AG04450 (cell line): ENCODE measurements around the gene CYREN. TPM values are rescaled to one million over a fixed set of nuclear protein-coding genes. Genes with fewer than 3 reads are reported as not detected.

ENCODE experiments used
- CTCF ChIA-PET: fragments of 300-600, 350-600 bp; formaldehyde crosslinking; extraction: SDS; loops from one replicate; lab custom pipeline; 2022; ENCODE audit warnings: antibody characterized with exemption, inconsistent platforms; lab: Charles Lee
- POLR2A ChIA-PET: fragments of 350-600 bp; formaldehyde crosslinking; extraction: SDS; loops from one replicate; lab custom pipeline; 2021; ENCODE audit warnings: antibody characterized with exemption, inconsistent platforms; lab: Yijun Ruan, JAX
- DNase-seq: peaks from one replicate; pipeline ENCODE4 v3.0.0-alpha.2; 2011; ENCODE audit warnings: low read depth, low spot score
- H3K27ac ChIP-seq: one replicate; pipeline ENCODE4 v1.5.1; 2012; ENCODE audit warnings: low read depth, low read length, control low read depth
- H3K27me3 ChIP-seq: one replicate; pipeline ENCODE4 v1.6.0; 2012; ENCODE audit warnings: low read length; ENCODE audit not compliant: control insufficient read depth, insufficient read depth
- H3K4me3 ChIP-seq: 2 replicates; pipeline ENCODE4 v1.5.1; 2011; ENCODE audit warnings: mild to moderate bottlenecking, low read depth, low read length, control low read depth
- H3K9me3 ChIP-seq: 2 replicates; pipeline ENCODE4 v1.5.1; 2012; ENCODE audit warnings: low read length; ENCODE audit not compliant: control insufficient read depth, insufficient read depth
- polyA plus RNA-seq: library from polyadenylated mRNA; depleted of rRNA; stranded (reverse); fragments of >200 nt; gene quantifications from 2 replicates; pipeline ENCODE4 v1.2.3, GENCODE V29; 2011
- TF ChIP-seq, protein P1 (sequence below): IDR thresholded peaks from 2 replicates; pipeline ENCODE4 v1.5.1; 2011; ENCODE audit warnings: low read depth, low read length, control low read depth, inconsistent platforms

The CYREN gene
- polyA plus RNA-seq, 1 experiment, result 30.6 TPM

DNA sequence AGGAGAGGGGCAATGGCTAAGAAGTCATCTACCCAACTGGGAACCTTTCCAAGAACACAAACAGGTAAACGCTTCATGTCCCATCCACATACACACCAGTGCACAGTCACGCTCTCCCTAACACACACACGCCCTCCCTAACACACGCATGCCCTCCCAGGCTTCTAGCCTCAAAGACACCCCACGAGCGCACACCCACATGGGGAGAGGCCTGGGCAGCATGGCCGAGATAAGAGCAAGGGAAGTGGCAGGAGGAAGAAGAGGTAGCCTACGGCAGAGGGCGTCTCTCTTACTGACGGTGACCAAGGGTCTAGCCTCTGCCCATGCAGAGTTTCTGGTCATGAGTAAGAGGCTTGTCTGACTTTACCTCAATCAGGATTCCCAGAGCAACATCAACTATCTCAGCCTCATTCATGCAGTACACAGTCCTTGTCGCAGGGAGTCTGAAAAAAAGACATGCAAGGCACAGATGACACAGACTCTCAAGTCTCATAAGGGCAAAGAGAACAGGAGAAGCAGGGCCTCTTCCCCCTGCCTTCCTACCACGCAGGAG, 3.1 kb downstream of the CYREN start:
- TF ChIP-seq, protein P1, sequence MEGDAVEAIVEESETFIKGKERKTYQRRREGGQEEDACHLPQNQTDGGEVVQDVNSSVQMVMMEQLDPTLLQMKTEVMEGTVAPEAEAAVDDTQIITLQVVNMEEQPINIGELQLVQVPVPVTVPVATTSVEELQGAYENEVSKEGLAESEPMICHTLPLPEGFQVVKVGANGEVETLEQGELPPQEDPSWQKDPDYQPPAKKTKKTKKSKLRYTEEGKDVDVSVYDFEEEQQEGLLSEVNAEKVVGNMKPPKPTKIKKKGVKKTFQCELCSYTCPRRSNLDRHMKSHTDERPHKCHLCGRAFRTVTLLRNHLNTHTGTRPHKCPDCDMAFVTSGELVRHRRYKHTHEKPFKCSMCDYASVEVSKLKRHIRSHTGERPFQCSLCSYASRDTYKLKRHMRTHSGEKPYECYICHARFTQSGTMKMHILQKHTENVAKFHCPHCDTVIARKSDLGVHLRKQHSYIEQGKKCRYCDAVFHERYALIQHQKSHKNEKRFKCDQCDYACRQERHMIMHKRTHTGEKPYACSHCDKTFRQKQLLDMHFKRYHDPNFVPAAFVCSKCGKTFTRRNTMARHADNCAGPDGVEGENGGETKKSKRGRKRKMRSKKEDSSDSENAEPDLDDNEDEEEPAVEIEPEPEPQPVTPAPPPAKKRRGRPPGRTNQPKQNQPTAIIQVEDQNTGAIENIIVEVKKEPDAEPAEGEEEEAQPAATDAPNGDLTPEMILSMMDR, result no peak
- no peak for DNase-seq
- ChIA-PET CTCF (no interaction called here), POLR2A (no interaction called here)
- Histone ChIP-seq H3K27ac (no peak overlapping the region), H3K9me3 (no peaks in the 10 kb centered on the region; the same call in 1 of the 2 replicates), H3K4me3 (no peak overlapping the region), H3K27me3 (no peaks in the 10 kb centered on the region)

DNA sequence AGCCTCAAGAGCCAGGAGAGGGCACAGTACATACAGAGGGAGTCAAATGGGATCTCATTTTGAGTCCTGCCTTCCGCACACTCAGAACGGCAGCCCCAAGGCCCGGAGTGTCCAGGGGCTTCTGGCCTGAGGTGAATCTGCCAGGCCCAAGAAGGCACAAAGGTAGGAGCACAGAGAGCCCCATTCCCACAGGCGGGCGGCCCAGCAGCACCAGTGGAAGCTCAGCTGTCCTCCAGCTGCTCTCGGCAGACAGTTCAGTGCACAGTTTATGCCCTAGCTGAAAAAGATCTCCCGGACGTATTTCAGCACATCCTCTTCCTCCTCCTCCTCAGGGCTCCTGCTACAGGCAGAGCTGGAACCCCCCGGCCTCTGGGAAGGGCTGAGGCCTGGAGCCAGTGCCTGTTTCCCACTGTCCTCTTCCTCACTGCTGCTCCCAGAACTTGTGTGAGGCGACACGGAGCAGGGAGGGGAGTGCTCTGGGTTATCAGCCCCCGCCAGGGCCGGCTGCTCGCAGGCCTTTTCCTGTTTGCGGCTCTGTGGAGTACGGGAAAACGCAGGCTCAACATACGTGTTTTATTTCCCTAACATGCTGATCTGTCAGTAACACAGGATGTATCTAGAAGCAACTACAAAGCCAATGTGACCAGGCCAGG, 4.0 kb downstream of the CYREN start:
- TF ChIP-seq, protein P1, result no peak
- ChIA-PET CTCF (interaction anchor here (0.7 kb wide), 1 partner anchor 480 kb away, joined by 3 read pairs; no protein-coding TSS in a partner anchor), POLR2A (no interaction called here)
- Histone ChIP-seq H3K27me3 (no peaks in the 10 kb centered on the region), H3K4me3 (no peak overlapping the region), H3K9me3 (peaks cover 3% of the 10 kb centered on the region; the same call in 1 of the 2 replicates), H3K27ac (no peak overlapping the region)
- no peak for DNase-seq

DNA sequence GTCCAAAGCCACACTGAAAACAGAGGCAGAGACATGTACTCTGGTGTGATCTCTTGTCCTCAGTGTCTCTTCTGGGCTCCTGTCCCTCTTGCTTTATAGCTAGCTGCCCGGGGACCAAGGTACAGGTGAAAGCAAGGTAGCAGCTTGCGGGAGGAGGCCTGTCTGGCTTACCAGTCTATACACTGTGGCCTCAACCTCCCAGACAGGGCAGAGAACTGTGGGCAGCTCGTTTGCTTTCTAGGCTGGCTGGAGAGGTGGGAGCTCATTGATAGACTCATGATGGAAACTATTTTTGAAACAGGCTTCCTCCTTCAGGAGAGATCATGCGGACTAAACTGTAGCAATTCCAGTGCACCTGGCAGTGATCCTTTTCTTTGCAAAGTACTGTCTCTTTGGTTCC, 4.6 kb downstream of the CYREN start:
- no peak for DNase-seq
- Histone ChIP-seq H3K27ac (no peak overlapping the region), H3K27me3 (no peaks in the 10 kb centered on the region), H3K9me3 (peaks cover 3% of the 10 kb centered on the region; the same call in 1 of the 2 replicates), H3K4me3 (no peak overlapping the region)
- TF ChIP-seq, protein P1, result no peak
- ChIA-PET POLR2A (no interaction called here), CTCF (no interaction called here)

DNA sequence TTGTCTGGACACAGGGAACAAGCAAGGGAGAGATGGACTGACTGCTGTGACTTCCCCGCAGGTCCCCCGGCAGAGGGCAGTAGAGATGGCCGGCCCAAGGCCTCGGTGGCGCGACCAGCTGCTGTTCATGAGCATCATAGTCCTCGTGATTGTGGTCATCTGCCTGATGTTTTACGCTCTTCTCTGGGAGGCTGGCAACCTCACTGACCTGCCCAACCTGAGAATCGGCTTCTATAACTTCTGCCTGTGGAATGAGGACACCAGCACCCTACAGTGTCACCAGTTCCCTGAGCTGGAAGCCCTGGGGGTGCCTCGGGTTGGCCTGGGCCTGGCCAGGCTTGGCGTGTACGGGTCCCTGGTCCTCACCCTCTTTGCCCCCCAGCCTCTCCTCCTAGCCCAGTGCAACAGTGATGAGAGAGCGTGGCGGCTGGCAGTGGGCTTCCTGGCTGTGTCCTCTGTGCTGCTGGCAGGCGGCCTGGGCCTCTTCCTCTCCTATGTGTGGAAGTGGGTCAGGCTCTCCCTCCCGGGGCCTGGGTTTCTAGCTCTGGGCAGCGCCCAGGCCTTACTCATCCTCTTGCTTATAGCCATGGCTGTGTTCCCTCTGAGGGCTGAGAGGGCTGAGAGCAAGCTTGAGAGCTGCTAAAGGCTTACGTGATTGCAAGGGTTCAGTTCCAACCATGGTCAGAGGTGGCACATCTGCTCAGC, 6.0 kb downstream of the CYREN start:
- POLR2A ChIA-PET, result interaction anchor here (0.6 kb wide), 1 partner anchor 236 kb away, joined by 5 read pairs; no protein-coding TSS in a partner anchor
- H3K27ac ChIP-seq, result no peak overlapping the region
- TF ChIP-seq, protein P1, result no peak
- no peaks in the 10 kb centered on the region for H3K27me3 ChIP-seq
- no peak for DNase-seq
- H3K9me3 ChIP-seq, result peaks cover 3% of the 10 kb centered on the region; the same call in 1 of the 2 replicates
- no peak overlapping the region for H3K4me3 ChIP-seq
- CTCF ChIA-PET, result interaction anchor here (0.9 kb wide), 1 partner anchor 110 kb away, joined by 3 read pairs; no protein-coding TSS in a partner anchor
